Skeletal muscle satellite cell (primary cell): ENCODE measurements around the gene ZSCAN5A. TPM values are rescaled to one million over a fixed set of nuclear protein-coding genes. Genes with fewer than 3 reads are reported as not detected.
"Not testable (repeated sequence)": the region's sequence is repeated elsewhere in the genome, so short reads cannot be mapped to it uniquely, and the experiment has no call there.

Source experiments
- H3K27me3 ChIP-seq: 2 replicates; pipeline ENCODE4 v1.7.0; 2013; ENCODE audit warnings: low read length; ENCODE audit not compliant: control insufficient read depth, insufficient read depth
- H3K36me3 ChIP-seq: 2 replicates; pipeline ENCODE4 v1.7.0; 2013; ENCODE audit warnings: mild to moderate bottlenecking, control low read depth, low read length; ENCODE audit not compliant: insufficient read depth
- H3K4me1 ChIP-seq: 2 replicates; pipeline ENCODE4 v1.7.0; 2013; ENCODE audit warnings: low read length; ENCODE audit not compliant: control insufficient read depth, insufficient read depth
- H3K4me2 ChIP-seq: 2 replicates; pipeline ENCODE4 v1.7.0; 2013; ENCODE audit warnings: mild to moderate bottlenecking, low read length
- H3K4me3 ChIP-seq: 2 replicates; pipeline ENCODE4 v1.7.0; 2013; ENCODE audit warnings: low read length
- H3K9ac ChIP-seq: 2 replicates; pipeline ENCODE4 v1.7.0; 2013; ENCODE audit warnings: mild to moderate bottlenecking, low read depth, low read length, moderate library complexity
- H3K9me3 ChIP-seq: replicated peaks from 2 replicates; pipeline ENCODE4 v1.7.0; 2013; ENCODE audit warnings: mild to moderate bottlenecking, control low read depth, low read length
- total RNA-seq: library from RNA; depleted of rRNA; stranded (reverse); fragments of >200 nt; gene quantifications from 2 replicates; pipeline ENCODE4 v1.2.3, GENCODE V29; 2012; rRNA removed

The ZSCAN5A gene
- 3.8 and 5.5 TPM in 2 replicates for total RNA-seq

GRCh38 chr19:56314381-56315076 is at the start of gene ZSCAN5A:
TSS of gene ZSCAN5A (minus strand) at chr19:56314839. CDS start at chr19:56225046, 89,793 bp downstream.
- H3K4me3 ChIP-seq, result peak within 1 kb of the TSS; percentile 95
- H3K4me2 ChIP-seq, result peak within 1 kb of the TSS; percentile 98
- H3K9me3 ChIP-seq, result no peaks in the 10 kb centered on the region
- H3K9ac ChIP-seq, result peak within 1 kb of the TSS; percentile 97
- no peaks in the 10 kb centered on the region for H3K27me3 ChIP-seq
- H3K36me3 ChIP-seq, result peaks cover 8% of the 10 kb centered on the region
- peaks cover 11% of the 10 kb centered on the region for H3K4me1 ChIP-seq

GRCh38 chr19:56360841-56361240 is 46.2 kb upstream of the ZSCAN5A start:
- H3K4me2 ChIP-seq, result no peak overlapping the region
- H3K9ac ChIP-seq, result no peak overlapping the region
- no peaks in the 10 kb centered on the region for H3K4me1 ChIP-seq
- H3K36me3 ChIP-seq, result no peaks in the 10 kb centered on the region
- H3K4me3 ChIP-seq, result no peak overlapping the region
- no peaks in the 10 kb centered on the region for H3K27me3 ChIP-seq
- peaks cover 3% of the 10 kb centered on the region for H3K9me3 ChIP-seq

GRCh38 chr19:56356944-56357343 is 42.3 kb upstream of the ZSCAN5A start:
- Histone ChIP-seq H3K4me2 (no peak overlapping the region), H3K9me3 (peaks cover 3% of the 10 kb centered on the region), H3K27me3 (no peaks in the 10 kb centered on the region), H3K36me3 (no peaks in the 10 kb centered on the region), H3K9ac (no peak overlapping the region), H3K4me1 (no peaks in the 10 kb centered on the region), H3K4me3 (no peak overlapping the region)

- Histone ChIP-seq H3K4me1 (no peaks in the 10 kb centered on the region), H3K4me3 (no peak overlapping the region), H3K9me3 (peaks cover 3% of the 10 kb centered on the region), H3K27me3 (no peaks in the 10 kb centered on the region), H3K4me2 (no peak overlapping the region), H3K36me3 (no peaks in the 10 kb centered on the region), H3K9ac (no peak overlapping the region)
Observed at GRCh38 chr19:56355517-56355916, 40.9 kb upstream of the ZSCAN5A start.

- H3K9me3 ChIP-seq, result no peaks in the 10 kb centered on the region
- no peaks in the 10 kb centered on the region for H3K4me1 ChIP-seq
- no peak overlapping the region for H3K4me2 ChIP-seq
- no peaks in the 10 kb centered on the region for H3K27me3 ChIP-seq
- no peak overlapping the region for H3K9ac ChIP-seq
- no peak overlapping the region for H3K4me3 ChIP-seq
- no peaks in the 10 kb centered on the region for H3K36me3 ChIP-seq
Observed at GRCh38 chr19:56351208-56351607, 36.6 kb upstream of the ZSCAN5A start.

GRCh38 chr19:56350416-56351045 is 35.9 kb upstream of the ZSCAN5A start:
- Histone ChIP-seq H3K4me3 (no peak overlapping the region), H3K9ac (no peak overlapping the region), H3K36me3 (no peaks in the 10 kb centered on the region), H3K4me1 (no peaks in the 10 kb centered on the region), H3K27me3 (no peaks in the 10 kb centered on the region), H3K9me3 (no peaks in the 10 kb centered on the region), H3K4me2 (no peak overlapping the region)

GRCh38 chr19:56348289-56348877 is 33.7 kb upstream of the ZSCAN5A start:
- H3K9me3 ChIP-seq, result no peaks in the 10 kb centered on the region
- no peaks in the 10 kb centered on the region for H3K36me3 ChIP-seq
- H3K27me3 ChIP-seq, result no peaks in the 10 kb centered on the region
- H3K4me2 ChIP-seq, result no peak overlapping the region
- no peaks in the 10 kb centered on the region for H3K4me1 ChIP-seq
- H3K9ac ChIP-seq, result no peak overlapping the region
- no peak overlapping the region for H3K4me3 ChIP-seq

GRCh38 chr19:56347163-56347778 is 32.6 kb upstream of the ZSCAN5A start:
- no peak overlapping the region for H3K9ac ChIP-seq

GRCh38 chr19:56341948-56342347 is 27.3 kb upstream of the ZSCAN5A start:
- no peak overlapping the region for H3K4me2 ChIP-seq
- H3K9me3 ChIP-seq, result no peaks in the 10 kb centered on the region
- H3K9ac ChIP-seq, result no peak overlapping the region
- H3K27me3 ChIP-seq, result no peaks in the 10 kb centered on the region
- no peak overlapping the region for H3K4me3 ChIP-seq
- no peaks in the 10 kb centered on the region for H3K36me3 ChIP-seq
- H3K4me1 ChIP-seq, result no peaks in the 10 kb centered on the region

More at GRCh38 chr19:56347163-56347778, 32.6 kb upstream of the ZSCAN5A start:
- H3K9me3 ChIP-seq, result no peaks in the 10 kb centered on the region
- no peak overlapping the region for H3K4me3 ChIP-seq
- no peaks in the 10 kb centered on the region for H3K27me3 ChIP-seq
- no peaks in the 10 kb centered on the region for H3K4me1 ChIP-seq
- no peaks in the 10 kb centered on the region for H3K36me3 ChIP-seq
- no peak overlapping the region for H3K4me2 ChIP-seq

GRCh38 chr19:56339031-56339430 is 24.4 kb upstream of the ZSCAN5A start:
- H3K4me3 ChIP-seq, H3K36me3 ChIP-seq, H3K4me1 ChIP-seq, H3K27me3 ChIP-seq, H3K9ac ChIP-seq, H3K9me3 ChIP-seq, H3K4me2 ChIP-seq: not testable (repeated sequence)

- H3K4me1 ChIP-seq, H3K9me3 ChIP-seq, H3K27me3 ChIP-seq, H3K36me3 ChIP-seq, H3K4me3 ChIP-seq, H3K4me2 ChIP-seq, H3K9ac ChIP-seq: not testable (repeated sequence)
Observed at GRCh38 chr19:56337077-56337476, 22.4 kb upstream of the ZSCAN5A start.
